Measurements from ENCODE around the gene C11orf97. TPM values are rescaled to one million over a fixed set of nuclear protein-coding genes. Genes with fewer than 3 reads are reported as not detected.

The C11orf97 gene
- total RNA-seq, 1 experiment from 2014 or later = not detected

DNA sequence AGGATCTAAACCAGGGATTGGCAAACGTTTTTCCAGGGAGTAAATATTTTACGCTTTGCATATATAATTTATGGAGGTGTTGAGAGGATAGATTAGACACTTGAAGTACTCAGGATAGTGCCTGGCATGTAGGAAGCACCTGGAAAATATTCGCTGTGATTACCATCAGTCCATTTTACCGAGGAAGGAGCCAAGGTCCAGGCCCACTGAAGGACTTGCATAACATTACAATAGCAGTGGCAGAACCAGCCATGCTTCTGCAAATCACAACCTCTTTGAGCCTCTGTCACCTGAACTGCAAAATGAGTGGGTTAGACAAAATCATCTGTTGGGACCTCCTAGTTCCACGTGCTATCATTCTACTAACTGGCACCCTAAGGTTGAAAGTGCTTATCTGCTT, 36.9 kb downstream of the C11orf97 start:
- Histone ChIP-seq H3K36me3 (ENCODE audit: control insufficient read depth in 1 of 2, insufficient read depth in 2 of 2, low read length in 2 of 2) (no peaks in the 10 kb centered on the region), H4K20me1 (ENCODE audit: insufficient read depth) (no peaks in the 10 kb centered on the region), H3K79me2 (ENCODE audit: insufficient read depth, low read length) (peaks cover 9% of the 10 kb centered on the region; the same call in 1 of the 2 replicates), H3K27me3 (ENCODE audit: insufficient read depth, low read length) (no peaks in the 10 kb centered on the region), H3K9ac (ENCODE audit: low read length) (no peak overlapping the region), H3K4me3 (replicated peaks in 1 of 2; ENCODE audit: low read depth in 1 of 2, low read length in 2 of 2) (no peak overlapping the region), H3K27ac (ENCODE audit: low read depth, low read length) (no peak overlapping the region), H3K4me2 (ENCODE audit: low read length) (no peak overlapping the region), H3K9me2 (ENCODE audit: insufficient read depth) (no peaks in the 10 kb centered on the region), H3K4me1 (ENCODE audit: control insufficient read depth in 1 of 2, insufficient read depth in 2 of 2, low read length in 2 of 2) (peaks cover 0 to 10% of the 10 kb centered on the region in 2 experiments; a peak in 2 of 4 replicates), H3K9me3 (ENCODE audit: control insufficient read depth in 1 of 2, insufficient read depth in 1 of 2, low read depth in 1 of 2, low read length in 2 of 2) (no peaks in the 10 kb centered on the region), H2AFZ (ENCODE audit: low read depth, low read length, poor library complexity, severe bottlenecking) (no peak overlapping the region)
- ATAC-seq = no peak
- no TSS peak for BruUV-seq (replicated peaks)
- ChIA-PET RAD21 (ENCODE audit: low non-redundant PET in 1 of 2, low total read pairs in 2 of 2, uncharacterized antibody in 2 of 2, unreplicated experiment in 2 of 2) (no interaction called here), POLR2A (no interaction called here), CTCF (no interaction called here)
- TF ChIP-seq TCF7L2 (IDR thresholded peaks at IDR 0.05; ENCODE audit: borderline replicate concordance, extremely low read depth, insufficient read depth, insufficient read length) (no peak), EGR1 (IDR thresholded peaks at IDR 0.05; ENCODE audit: low read depth) (no peak)
- no peak for DNase-seq (ENCODE audit: low read depth, low spot score)
- intact Hi-C loops (cut with micrococcal nuclease) = no loop called here

DNA sequence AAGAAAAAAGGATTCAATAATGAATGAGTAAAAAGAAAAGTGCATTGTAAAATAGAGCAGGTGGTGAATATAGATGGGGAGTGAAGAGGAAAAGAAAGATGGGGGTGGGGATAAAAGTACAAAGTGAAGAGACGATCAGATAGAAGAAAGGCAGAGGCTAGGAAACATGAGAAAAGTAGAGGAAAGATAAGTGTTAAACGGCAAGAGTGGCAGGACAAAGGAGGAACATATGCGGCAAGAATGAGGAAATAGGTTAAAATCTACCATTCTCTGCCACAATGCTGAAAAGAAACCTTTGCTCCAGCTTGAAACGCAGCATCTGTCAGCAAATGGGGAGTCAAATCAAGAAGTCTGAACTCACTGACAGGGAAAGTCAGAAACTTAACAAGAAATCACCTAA, 38.3 kb downstream of the C11orf97 start:
- intact Hi-C loops (cut with micrococcal nuclease) = no loop called here
- no peak overlapping the region for H3K27ac ChIP-seq (ENCODE audit: low read depth, low read length)
- ChIA-PET RAD21 (ENCODE audit: low non-redundant PET in 1 of 2, low total read pairs in 2 of 2, uncharacterized antibody in 2 of 2, unreplicated experiment in 2 of 2) (no interaction called here), POLR2A (no interaction called here), CTCF (no interaction called here)
- H3K9ac ChIP-seq (ENCODE audit: low read length) = no peak overlapping the region
- H3K27me3 ChIP-seq (ENCODE audit: insufficient read depth, low read length) = no peaks in the 10 kb centered on the region
- H3K4me3 ChIP-seq (replicated peaks in 1 of 2; ENCODE audit: low read depth in 1 of 2, low read length in 2 of 2) = no peak overlapping the region
- peaks cover 6% of the 10 kb centered on the region; the same call in 1 of the 2 replicates for H3K79me2 ChIP-seq (ENCODE audit: insufficient read depth, low read length)
- no TSS peak for BruUV-seq (replicated peaks)
- H2AFZ ChIP-seq (ENCODE audit: low read depth, low read length, poor library complexity, severe bottlenecking) = no peak overlapping the region
- no peaks in the 10 kb centered on the region for H3K9me3 ChIP-seq (ENCODE audit: control insufficient read depth in 1 of 2, insufficient read depth in 1 of 2, low read depth in 1 of 2, low read length in 2 of 2)
- no peak for DNase-seq (ENCODE audit: low read depth, low spot score)
- no peaks in the 10 kb centered on the region for H4K20me1 ChIP-seq (ENCODE audit: insufficient read depth)
- H3K36me3 ChIP-seq (ENCODE audit: control insufficient read depth in 1 of 2, insufficient read depth in 2 of 2, low read length in 2 of 2) = no peaks in the 10 kb centered on the region
- H3K4me2 ChIP-seq (ENCODE audit: low read length) = no peak overlapping the region
- TF ChIP-seq CEBPB (IDR thresholded peaks at IDR 0.05; ENCODE audit: low read depth) = no peak
- no peak for TF ChIP-seq SIN3A (IDR thresholded peaks at IDR 0.05; ENCODE audit: low read depth)
- no peak for TF ChIP-seq TCF7L2 (IDR thresholded peaks at IDR 0.05; ENCODE audit: borderline replicate concordance, extremely low read depth, insufficient read depth, insufficient read length)
- TF ChIP-seq EZH2phosphoT487 (IDR thresholded peaks at IDR 0.05; ENCODE audit: borderline replicate concordance) = no peak
- TF ChIP-seq EGR1 (IDR thresholded peaks at IDR 0.05; ENCODE audit: low read depth) = no peak
- no peak for TF ChIP-seq JUND (IDR thresholded peaks at IDR 0.05)
- TF ChIP-seq RAD21 (IDR thresholded peaks at IDR 0.05; ENCODE audit: low read depth) = no peak
- TF ChIP-seq, protein P1, sequence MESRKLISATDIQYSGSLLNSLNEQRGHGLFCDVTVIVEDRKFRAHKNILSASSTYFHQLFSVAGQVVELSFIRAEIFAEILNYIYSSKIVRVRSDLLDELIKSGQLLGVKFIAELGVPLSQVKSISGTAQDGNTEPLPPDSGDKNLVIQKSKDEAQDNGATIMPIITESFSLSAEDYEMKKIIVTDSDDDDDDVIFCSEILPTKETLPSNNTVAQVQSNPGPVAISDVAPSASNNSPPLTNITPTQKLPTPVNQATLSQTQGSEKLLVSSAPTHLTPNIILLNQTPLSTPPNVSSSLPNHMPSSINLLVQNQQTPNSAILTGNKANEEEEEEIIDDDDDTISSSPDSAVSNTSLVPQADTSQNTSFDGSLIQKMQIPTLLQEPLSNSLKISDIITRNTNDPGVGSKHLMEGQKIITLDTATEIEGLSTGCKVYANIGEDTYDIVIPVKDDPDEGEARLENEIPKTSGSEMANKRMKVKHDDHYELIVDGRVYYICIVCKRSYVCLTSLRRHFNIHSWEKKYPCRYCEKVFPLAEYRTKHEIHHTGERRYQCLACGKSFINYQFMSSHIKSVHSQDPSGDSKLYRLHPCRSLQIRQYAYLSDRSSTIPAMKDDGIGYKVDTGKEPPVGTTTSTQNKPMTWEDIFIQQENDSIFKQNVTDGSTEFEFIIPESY (IDR thresholded peaks at IDR 0.05; ENCODE audit: extremely low read depth, insufficient replicate concordance, low read length) = no peak
- TF ChIP-seq, protein P2, sequence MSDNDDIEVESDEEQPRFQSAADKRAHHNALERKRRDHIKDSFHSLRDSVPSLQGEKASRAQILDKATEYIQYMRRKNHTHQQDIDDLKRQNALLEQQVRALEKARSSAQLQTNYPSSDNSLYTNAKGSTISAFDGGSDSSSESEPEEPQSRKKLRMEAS (IDR thresholded peaks at IDR 0.05) = no peak
- TF ChIP-seq EZH2 (IDR thresholded peaks at IDR 0.05) = no peak
- TF ChIP-seq FOSL1 (IDR thresholded peaks at IDR 0.05; ENCODE audit: low read depth) = no peak
- TF ChIP-seq CBX3 (IDR thresholded peaks at IDR 0.05; ENCODE audit: low read depth) = no peak
- no peak for TF ChIP-seq ZNF274 (IDR thresholded peaks at IDR 0.05; ENCODE audit: low read depth, low read length)
- no peak for TF ChIP-seq YY1 (IDR thresholded peaks at IDR 0.05; ENCODE audit: extremely low read depth, insufficient replicate concordance, low read depth, low read length)
- no peak for ATAC-seq
- peaks cover 0 to 3% of the 10 kb centered on the region in 2 experiments; a peak in 2 of 4 replicates for H3K4me1 ChIP-seq (ENCODE audit: control insufficient read depth in 1 of 2, insufficient read depth in 2 of 2, low read length in 2 of 2)
- no peaks in the 10 kb centered on the region for H3K9me2 ChIP-seq (ENCODE audit: insufficient read depth)

Data from HCT116 (cell line).